NCI-H345 (cell line): ENCODE measurements around the gene NPHS2.

Source experiments
- DNase-seq: peaks from one replicate; lab custom pipeline; 2025; lab: John Stamatoyannopoulos, UW

Gene NPHS2

DNA sequence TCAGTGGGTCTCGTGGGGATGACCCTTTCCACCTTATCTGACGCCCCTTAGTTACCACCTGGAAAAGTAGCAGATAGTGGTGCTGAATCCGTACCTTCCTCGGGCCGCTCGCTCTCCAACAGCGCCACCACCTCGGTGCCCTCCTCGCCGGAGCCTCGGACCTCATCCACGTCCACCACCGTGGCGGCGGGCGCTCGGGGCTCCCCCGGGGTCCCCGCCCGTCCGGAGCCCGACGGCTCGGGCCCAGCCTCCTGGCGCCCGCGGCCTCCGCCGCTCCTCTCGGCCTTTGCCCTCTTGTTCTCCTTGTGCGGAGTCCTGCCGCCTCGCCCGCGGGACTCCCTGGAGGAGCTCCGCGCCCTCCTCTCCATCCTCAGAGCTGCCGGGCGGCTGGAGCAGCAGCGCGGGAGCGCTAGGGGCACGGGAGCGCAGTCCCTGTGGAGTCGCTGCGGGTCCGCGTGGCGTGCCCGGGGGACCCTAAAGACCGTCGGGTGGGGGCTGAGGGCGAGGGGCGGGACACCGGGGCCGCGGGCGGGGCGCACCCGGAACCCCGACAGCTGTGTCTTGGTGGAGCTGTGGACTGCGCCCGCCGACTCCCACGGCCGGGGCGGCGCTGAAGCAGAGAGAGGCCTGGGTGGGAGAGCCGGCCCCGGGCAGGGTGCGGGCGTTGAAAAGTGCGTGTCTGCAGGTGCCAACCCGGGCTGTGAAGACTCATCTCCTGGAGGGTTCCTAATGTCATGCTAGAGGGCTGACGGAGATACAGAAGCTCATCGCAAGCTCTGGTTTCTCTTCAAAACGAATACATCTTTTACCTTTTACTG, at the start of gene NPHS2:
NPHS2 (minus strand) TSS at position 452 of the 818 bp plus-strand sequence; CDS start at position 368, 84 bp downstream.
- DNase-seq: no peak

DNA sequence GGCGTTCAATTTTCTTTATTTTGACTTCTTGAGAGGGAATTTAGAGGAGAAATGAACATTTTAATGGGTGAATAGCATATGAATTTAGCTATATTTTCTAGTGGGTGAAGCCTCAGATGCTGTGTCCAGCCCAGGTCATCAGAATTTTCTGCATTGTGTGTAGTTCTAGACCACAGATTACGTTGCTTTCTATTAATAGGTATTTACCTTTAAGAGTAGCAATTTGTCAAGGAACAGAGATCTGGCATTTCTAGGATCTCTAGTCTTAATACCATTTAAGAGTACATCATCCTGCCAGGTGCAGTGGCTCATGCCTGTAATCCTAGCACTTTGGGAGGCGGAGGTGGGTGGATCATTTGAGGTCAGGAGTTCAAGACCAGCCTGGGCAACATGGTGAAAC, 36.6 kb upstream of the NPHS2 start:
- no peak for DNase-seq

DNA sequence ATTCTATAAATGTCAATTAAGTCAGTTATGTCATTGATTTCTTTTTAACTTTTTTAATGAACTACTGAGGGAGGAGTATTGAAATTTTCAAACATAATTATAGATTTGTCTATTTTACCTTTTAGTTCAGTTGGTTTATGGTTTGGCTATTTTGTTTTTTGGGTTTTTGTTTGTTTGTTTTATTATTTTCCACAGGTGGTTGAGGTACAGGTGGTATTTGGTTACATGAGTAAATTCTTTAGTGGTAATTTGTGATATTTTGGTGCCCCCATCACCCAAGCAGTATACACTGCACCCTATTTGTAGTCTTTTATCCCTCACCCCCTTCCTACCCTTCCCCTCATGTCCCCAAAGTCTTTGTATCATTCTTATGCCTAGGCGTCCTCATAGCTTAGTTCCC, 25.3 kb upstream of the NPHS2 start:
- no peak for DNase-seq

DNA sequence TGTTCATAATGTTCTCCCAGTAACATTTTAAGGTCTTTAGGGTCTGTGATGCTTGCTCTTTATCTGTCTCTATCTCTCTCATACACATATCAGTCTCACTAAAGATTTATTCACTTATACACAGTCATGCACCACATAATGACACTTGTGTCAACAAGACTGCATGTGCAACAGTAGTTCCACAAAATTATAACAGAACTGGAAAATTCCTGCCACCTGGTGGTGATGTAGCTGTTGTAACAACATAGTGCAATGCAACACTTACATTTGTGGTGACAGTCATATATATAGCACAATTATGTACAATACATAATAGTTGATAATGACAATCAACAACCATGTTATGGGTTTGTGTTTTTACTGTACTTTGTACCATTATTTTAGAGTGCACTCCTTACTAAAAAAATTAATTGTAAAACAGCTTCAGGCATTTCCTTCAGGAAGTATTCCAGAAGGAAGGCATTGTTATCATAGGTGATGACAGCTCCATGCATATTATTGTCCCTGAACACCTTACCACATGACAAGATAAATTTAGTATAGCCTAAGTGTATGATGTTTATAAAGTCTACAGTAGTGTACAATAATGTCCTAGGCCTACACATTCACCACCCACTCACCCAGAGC, 24.0 kb upstream of the NPHS2 start:
- DNase-seq: peak; percentile 61

DNA sequence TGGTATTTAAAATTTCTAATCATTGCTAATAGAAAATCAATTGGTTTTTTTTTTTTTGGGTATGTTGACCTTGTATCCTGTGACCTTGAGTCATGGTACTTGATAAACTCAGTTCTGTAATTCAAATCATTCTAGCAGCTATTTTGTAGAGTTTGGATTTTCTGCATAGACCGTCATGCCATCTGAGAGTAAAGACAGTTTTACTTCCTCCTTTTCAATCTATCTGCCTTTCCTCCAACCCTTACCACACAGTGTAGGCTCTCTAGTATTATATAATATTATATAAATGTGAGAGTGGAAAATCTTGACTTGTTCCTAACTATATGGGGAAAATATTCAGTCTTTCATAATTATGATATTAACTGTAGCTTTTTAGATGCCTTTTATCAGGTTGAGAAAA, 22.9 kb upstream of the NPHS2 start:
- DNase-seq: no peak

DNA sequence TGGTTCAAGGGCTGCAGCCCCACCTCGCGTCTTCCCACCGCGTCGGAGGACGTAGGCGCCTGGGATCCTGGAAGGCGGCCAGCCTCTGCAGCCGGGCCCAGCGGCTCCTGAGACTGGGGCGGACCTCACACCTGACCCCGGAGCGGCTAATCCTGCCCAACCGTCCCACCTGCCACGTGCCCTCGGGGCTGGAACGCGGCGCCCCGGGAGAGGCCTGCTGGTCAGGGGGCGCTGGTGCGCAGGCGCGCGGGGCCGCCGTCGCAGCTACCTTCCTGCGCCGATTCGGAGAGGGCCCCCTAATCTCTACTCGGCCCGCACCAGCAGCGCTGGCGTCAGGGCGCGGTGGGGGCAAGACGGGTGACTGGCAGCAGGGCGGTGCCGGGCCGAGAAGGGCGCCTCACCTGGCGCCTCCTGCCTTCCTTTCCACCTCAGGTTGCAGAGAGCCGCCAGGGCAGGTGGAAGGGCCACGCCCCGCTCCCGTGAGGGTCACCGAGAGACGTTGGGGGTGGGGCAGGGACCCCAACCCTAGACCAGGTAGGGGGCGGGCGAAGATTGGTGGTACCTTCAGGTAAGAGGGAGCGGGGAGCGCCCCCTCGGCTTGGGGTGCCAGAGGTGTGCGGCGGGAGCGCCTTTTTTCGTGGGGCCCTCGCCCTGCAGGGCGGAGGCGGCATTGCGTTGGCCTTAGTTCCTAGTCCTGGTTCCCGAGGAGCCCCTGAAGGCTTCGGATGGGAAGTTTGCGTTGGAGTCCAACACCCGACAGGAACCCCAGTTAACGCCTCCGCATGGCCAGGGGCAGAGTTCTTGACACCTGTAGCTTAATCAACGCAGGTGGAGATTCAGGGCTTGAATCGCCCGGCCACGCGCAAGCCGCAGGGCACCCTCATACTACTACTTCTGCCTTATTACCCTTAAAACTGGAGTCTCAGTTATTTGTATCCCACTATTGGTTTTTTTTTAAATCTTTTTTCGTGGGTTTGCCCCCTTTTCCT, 16.1 kb upstream of the NPHS2 start, which contains the start of gene TDRD5:
TDRD5 (plus strand) TSS at position 241 of the 989 bp plus-strand sequence. CDS start 784 bp downstream, outside the sequence.
- DNase-seq: peak; percentile 28

DNA sequence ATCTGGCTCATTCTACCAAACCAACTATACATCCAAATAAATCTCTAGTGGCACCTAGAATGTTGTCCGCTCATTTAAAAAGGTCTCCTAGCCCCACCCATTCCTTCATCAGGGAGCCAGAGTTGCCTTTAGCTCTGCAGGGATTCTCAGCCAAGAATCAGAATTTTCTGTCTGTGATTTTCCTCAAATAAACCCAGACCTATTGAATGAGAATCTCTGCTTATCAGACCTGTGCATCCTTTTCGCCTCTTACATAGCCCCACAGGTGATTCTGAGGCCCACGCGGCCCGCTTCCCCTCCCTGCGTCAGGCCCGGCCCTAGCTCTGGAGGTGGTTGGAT, 15.5 kb upstream of the NPHS2 start:
- DNase-seq: no peak

DNA sequence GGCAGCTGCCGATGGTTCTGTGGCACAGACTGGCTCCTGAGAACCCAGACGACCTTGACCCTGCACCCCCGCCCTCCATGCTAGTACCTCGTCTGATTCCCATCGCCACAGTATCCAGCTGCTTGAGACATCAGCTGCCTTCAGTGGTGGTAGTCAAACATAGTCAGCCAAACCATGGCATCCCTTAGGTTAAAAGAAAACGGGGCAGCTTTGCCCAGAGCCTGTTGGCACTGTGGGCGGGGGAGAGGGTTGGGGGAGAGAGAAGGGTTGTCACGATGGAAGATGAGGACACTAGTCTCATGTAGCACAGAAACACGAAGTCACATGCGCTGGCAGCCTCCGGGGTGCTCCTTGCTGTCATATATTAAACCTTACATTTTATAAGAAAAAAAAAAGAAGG, 14.9 kb upstream of the NPHS2 start:
- DNase-seq: no peak

DNA sequence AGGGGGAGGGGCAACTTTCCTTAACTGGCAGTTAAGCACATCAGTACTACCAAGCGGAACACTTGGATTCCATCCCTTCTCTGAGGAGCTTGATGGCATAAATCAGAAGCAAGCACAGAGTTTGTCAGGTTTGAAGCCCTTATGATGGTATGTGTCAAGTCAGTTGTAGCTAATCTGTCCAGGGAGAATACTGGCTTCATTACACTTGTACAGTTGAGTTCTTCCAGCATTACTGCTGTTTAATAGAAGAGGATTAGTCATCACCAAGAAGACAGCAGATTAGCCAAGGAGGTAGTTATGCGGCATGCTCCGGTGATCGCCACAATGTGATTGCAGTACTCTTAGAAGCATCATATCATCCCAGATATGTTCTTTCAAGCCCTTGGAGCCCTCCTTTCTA, 13.8 kb upstream of the NPHS2 start:
- DNase-seq: no peak

DNA sequence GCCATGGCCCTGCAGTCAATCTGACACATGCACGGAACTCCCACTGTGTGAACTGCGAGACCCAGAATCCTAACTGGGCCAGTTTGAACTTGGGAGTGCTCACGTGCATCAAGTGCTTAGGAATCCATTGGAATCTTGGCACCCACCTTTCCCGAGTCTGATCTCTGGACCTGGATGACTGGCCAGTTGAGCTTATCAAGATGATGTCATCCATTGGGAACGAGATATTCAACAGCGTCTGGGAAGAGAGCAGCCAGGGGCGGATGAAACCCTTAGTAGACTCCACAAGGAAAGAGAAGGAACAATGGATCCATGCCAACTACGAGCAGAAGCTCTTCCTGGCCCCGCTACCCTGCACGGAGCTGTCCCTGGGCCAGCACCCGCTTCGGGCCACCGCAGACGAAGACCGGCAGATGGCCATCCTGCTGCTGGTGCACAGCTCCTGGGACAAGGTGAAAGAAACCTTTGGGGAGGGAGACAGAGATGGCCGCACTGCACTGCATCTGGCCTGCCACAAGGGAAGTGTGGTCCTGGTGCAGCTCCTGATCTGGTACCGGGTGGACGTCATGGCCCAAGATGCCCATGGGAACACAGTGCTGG, 12.8 kb upstream of the NPHS2 start:
- no peak for DNase-seq

DNA sequence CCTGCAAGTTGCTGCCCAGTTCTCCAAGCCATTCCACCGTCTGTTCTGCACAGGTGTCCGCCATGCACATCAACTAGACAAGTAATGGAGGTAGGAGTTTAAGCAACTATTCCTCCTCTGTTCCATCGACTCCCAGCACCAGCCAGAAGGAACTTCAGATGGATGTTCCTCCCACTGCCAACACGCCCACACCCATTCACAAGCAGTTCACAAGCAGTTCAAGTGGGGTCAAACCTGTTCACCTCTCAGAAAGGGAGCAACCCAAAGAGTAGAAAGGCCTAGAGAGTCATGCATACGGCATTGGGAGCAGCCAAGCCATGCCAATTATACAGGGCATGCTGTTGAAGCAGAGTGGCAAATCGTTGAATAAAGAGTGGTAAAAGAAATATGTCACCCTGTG, 11.6 kb upstream of the NPHS2 start:
- no peak for DNase-seq

DNA sequence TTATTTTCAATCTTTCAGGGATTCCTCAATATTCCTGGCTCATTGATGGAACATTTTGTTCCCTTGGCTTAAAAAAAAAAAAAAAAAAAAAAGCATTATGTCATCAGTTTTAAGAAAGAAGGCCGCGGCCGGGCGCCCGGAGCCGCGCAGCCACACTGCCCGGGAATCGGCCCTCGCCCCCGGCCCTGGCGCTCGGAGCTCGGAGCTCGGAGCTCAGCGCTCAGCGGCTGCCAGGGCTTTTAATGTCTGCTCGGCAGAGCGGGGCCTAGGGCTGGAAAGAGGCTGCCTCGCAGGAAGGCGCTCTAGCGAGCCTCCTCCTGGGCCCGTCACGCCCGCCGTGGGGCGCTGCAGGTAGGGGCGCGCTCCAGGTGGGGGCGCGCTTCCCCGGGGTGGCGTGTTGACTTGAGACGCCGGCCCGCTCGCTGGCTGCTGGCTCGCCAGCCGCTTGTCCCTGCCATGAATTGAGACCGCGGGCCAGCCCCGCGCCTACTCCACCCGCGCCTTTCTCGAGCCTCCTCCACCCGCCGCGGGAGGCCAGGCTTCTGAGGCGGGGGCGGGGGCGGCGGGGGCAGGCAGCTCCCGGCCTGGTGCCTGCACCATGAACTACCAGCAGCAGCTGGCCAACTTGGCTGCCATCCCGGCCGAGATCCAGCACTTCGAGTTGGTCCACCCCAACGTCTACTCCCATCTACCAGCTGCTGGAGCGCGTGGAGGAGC, 10.5 kb upstream of the NPHS2 start:
- DNase-seq: peak; percentile 56

DNA sequence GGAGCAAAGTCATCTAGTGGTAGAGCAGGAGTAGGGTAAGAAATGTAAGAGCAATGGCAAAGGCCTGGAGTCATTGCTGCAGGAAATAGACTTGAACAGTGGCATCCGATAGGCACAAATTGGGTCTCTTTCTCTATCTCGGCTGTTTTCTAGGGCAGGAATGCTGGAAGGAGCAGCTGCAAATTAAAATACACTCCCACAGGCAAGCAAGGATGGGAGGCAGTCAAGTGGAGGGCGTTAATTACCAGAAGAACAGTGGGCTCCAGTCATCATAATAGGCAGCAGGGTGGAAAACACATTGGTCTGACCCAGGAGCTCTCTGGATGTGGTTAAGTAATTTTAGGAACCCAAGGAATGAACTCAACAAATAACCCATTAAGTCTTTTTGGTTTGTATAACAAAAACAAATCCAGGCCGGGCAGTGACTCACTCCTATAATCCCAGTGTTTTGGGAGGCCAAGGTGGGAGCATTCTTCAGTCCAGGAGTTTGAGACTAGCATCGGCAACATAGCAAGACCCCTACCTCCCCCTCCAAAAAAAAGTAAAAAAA, 8.1 kb upstream of the NPHS2 start:
- no peak for DNase-seq

DNA sequence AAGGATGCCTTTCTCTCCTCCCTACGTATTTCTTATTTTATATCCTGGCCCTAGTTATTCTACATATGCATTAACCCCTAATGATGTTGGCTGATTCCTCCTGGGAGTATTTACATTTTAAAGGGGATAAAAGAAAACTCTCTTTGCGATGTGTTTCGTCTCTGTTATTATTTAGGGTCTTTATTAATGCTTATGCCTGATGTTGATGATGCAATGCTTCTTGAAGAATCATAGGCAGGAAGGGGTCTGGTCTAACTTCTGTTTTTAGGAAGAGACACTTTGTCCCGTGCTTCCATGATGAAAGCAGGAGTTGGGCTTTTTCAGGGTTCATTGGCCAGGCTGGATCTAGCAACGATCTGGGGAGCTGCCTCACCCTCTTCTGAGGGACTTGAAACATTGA, 761 bp upstream of the NPHS2 start:
- DNase-seq: no peak

DNA sequence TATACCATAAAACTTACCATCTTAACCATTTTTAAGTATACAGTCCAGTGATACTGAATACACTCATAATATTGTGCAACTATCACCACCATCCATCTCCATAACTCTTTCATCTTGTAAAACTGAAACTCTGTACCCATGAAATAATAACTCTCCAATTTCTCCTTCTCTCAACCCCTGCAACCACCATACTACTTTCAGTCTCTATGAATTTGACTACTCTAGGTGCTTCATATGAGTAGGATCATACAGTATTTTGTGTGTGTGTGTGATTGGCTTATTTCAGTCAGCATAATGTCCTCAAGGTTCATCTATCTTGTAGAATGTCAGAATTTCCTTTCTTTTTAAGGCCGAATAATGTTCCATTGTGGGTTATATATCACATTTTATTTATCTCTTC, 17.7 kb downstream of the NPHS2 start:
- no peak for DNase-seq

DNA sequence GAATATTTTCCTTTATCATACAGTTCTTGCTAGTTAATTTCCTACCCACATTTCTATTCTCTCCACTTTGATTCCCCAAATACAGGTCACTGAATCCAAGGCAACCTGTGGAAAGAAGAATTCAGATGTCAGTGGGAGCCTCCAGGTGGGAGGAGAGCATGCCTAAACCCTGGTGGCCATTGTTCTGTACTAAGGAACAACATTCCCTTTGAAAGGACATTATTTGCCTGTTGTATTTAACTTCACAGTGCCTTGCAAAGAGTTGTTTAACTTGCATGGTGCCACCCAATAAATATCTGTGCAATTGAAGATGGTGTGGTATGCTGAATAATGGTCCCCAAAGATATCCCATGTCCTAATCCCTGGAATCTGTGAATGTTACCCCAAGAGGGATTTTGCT, 21.3 kb downstream of the NPHS2 start:
- DNase-seq: no peak

DNA sequence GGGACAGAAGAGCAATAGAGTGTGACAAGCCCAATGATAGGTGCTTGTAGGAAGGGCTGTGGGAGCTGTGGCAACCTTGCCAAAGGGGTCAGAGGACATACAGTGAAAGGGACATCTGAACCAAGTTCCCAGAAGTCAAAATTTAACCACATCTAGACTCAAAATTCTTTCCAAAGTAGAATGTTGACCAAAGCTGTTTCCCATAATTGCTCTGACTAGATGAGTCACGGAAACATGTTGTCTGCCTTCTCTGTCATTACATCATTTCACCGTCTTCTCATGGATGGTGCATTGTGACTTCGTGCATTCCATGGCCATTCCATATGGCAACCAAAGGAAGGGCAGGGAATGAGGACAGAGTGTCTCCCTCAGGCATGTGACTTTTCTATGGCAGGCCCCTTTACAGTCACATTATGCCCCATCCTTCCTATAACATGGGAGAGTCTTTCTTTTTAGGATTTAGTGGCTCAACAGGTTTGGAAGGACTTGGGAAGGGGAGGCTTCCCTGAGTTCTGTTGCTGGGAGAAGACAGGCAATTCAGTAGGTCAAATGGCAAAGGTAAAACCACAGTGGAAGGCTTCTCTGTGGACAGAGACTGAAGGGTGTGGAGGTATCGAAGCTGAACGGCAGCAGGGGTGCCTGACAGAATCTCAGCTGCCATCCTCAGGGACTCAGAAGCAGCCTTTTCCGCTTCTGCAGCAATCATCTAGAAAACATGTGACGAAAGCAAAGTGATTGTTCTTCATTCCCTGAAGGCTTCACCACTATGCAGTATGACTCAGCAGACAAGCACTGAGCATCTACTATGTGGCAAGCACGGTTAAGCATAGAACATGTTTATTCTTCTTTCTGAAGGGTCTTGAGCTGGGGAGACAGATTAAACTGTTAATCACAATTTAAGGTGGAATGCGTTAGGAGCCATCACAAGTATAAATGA, 24.7 kb downstream of the NPHS2 start:
- no peak for DNase-seq

DNA sequence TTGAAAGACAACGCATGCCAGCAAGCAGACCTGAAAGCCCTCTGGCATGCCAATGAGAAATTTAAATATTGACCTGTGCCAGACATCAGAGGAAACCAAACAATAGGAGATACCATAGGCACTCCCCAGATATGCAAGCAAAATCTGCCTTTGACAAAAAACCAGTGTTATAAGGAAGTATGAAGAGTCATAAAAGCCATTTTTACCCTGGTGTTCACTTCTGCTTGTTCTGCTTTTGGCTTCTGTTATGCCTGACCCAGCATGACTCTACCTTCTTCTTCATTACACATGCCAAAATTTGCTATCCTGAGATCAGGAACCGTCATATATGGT, 26.4 kb downstream of the NPHS2 start:
- no peak for DNase-seq

DNA sequence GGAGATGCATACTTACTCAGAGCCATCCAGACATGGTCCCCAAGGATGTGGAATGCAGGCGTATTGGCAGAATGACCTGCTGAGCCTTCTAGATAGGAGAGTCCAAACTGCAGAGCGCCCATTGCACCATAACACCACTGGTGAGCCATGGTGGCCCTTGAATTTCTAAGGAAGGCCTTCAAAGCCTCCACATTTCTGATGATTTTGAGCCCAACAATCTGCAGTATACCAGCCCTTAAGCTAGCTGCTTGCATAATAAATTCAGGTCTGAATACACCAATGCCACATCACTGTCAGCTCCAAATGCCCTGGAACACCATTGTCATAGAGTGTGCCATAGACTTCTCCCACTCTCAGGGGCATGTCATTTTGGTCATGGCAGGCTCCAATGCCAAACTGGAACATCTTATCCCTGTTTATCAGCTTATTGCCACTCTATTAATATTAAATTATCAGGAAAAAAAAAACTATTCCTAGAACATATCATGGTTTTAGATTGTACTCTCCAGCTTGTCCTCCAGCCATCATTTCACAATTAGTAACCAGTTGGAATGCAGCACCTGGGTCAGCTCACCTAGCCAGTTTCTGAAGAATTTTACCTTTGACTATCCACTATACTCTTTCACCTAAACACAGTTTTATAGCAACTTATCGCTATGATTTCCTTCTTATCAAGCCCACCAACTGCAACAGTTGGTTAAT, 26.9 kb downstream of the NPHS2 start:
- DNase-seq: no peak
